IMR-90 (cell line): Measurements from ENCODE around the gene HDGFL3. TPM values are rescaled to one million over a fixed set of nuclear protein-coding genes. Genes with fewer than 3 reads are reported as not detected.

Source experiments
- ATAC-seq: fragments of 200-7000 bp; cut with Tn5 transposase; 2 replicates; pipeline ENCODE4 v1.9.1; 2020; ENCODE audit warnings: low read depth, mild to moderate bottlenecking, moderate library complexity
- BruUV-seq: library from RNA; stranded (reverse); fragments of 400-500 nt; replicated peaks from 2 replicates; lab custom pipeline; 2021; lab: Mats Ljungman, UMichigan
- CTCF ChIA-PET: fragments of 300-600 bp; formaldehyde crosslinking; extraction: SDS; loops from one replicate; lab custom pipeline; 2021; ENCODE audit warnings: antibody characterized with exemption; lab: Yijun Ruan, JAX
- POLR2A ChIA-PET: fragments of 300-600 bp; sonication (Branson Sonifier 250); formaldehyde crosslinking; loops from one replicate; lab custom pipeline; 2022; ENCODE audit warnings: antibody characterized with exemption; ENCODE audit not compliant: unreplicated experiment; lab: Charles Lee
- DNase-seq: peaks from one replicate; pipeline ENCODE4 v3.0.0; 2013
- H2AFZ ChIP-seq: replicated peaks from 2 replicates; pipeline ENCODE3; 2013; ENCODE audit warnings: low read length, mild to moderate bottlenecking; ENCODE audit not compliant: poor library complexity
- H2AK5ac ChIP-seq: 2 replicates; pipeline ENCODE4 v1.6.1; 2013; ENCODE audit warnings: low read depth, low read length, inconsistent platforms
- H2AK9ac ChIP-seq: replicated peaks from 2 replicates; pipeline ENCODE3; 2013; ENCODE audit warnings: mild to moderate bottlenecking, low read depth, low read length, moderate library complexity; ENCODE audit not compliant: poor library complexity
- H2BK120ac ChIP-seq: 2 replicates; pipeline ENCODE4 v1.6.1; 2013; ENCODE audit warnings: low read depth, low read length, inconsistent platforms
- H2BK15ac ChIP-seq: 3 replicates; pipeline ENCODE4 v1.6.1; 2013; ENCODE audit warnings: low read depth, low read length, inconsistent platforms
- H2BK20ac ChIP-seq: 2 replicates; pipeline ENCODE4 v1.6.1; 2013; ENCODE audit warnings: low read depth, mild to moderate bottlenecking, inconsistent platforms, low read length, moderate library complexity
- H2BK5ac ChIP-seq: 2 replicates; pipeline ENCODE4 v1.6.1; 2013; ENCODE audit warnings: mild to moderate bottlenecking, low read depth, low read length, inconsistent platforms; ENCODE audit not compliant: poor library complexity, severe bottlenecking
- H3K14ac ChIP-seq: replicated peaks from 2 replicates; pipeline ENCODE4 v1.6.1; 2013; ENCODE audit warnings: low read depth, low read length, inconsistent platforms
- H3K18ac ChIP-seq: 2 replicates; pipeline ENCODE4 v1.6.1; 2013; ENCODE audit warnings: low read depth, low read length, control low read depth
- H3K23ac ChIP-seq: 2 replicates; pipeline ENCODE4 v1.6.1; 2013; ENCODE audit warnings: low read depth, low read length, inconsistent platforms
- H3K27ac ChIP-seq: 2 replicates; pipeline ENCODE4 v1.5.1; 2013; ENCODE audit warnings: mild to moderate bottlenecking, control low read depth, low read length; ENCODE audit not compliant: insufficient read depth
- H3K27me3 ChIP-seq: 2 replicates; pipeline ENCODE4 v1.6.1; 2013; ENCODE audit warnings: low read length; ENCODE audit not compliant: control insufficient read depth, insufficient read depth
- H3K36me3 ChIP-seq: 2 replicates; pipeline ENCODE4 v1.6.1; 2013; ENCODE audit warnings: low read length, mixed read lengths; ENCODE audit not compliant: control insufficient read depth, insufficient read depth
- H3K4ac ChIP-seq: 2 replicates; pipeline ENCODE4 v1.6.1; 2013; ENCODE audit warnings: low read depth, low read length, inconsistent platforms
- H3K4me1 ChIP-seq: 2 replicates; pipeline ENCODE4 v1.6.1; 2013; ENCODE audit warnings: low read length, mixed read lengths; ENCODE audit not compliant: control insufficient read depth, insufficient read depth
- H3K4me2 ChIP-seq: 2 replicates; pipeline ENCODE4 v1.6.1; 2013; ENCODE audit warnings: low read depth, mild to moderate bottlenecking, control low read depth, low read length, moderate library complexity
- H3K4me3 ChIP-seq: 2 replicates; pipeline ENCODE4 v1.5.1; 2013; ENCODE audit warnings: low read depth, mild to moderate bottlenecking, control low read depth, low read length, moderate library complexity; ENCODE audit not compliant: insufficient read depth
- H3K56ac ChIP-seq: 2 replicates; pipeline ENCODE4 v1.6.1; 2013; ENCODE audit warnings: low read length, inconsistent platforms; ENCODE audit not compliant: insufficient read depth; ENCODE audit errors: extremely low read depth
- H3K79me1 ChIP-seq, 2 experiments: 2 replicates each; pipeline ENCODE4 v1.6.1; 2013; ENCODE audit warnings: low read length in 2 of 2, inconsistent platforms in 1 of 2, low read depth in 1 of 2
- H3K9ac ChIP-seq: 2 replicates; pipeline ENCODE4 v1.6.1; 2013; ENCODE audit warnings: low read depth, low read length, control low read depth
- H3K9me1 ChIP-seq: 2 replicates; pipeline ENCODE4 v1.6.1; 2013; ENCODE audit warnings: low read length, inconsistent platforms; ENCODE audit not compliant: insufficient read depth
- H3K9me3 ChIP-seq: 2 replicates; pipeline ENCODE4 v1.6.1; 2013; ENCODE audit warnings: low read length; ENCODE audit not compliant: control insufficient read depth, insufficient read depth
- H4K20me1 ChIP-seq: 2 replicates; pipeline ENCODE4 v1.6.1; 2013; ENCODE audit warnings: low read length, inconsistent platforms; ENCODE audit not compliant: insufficient read depth
- H4K5ac ChIP-seq: 2 replicates; pipeline ENCODE4 v1.6.1; 2013; ENCODE audit warnings: mild to moderate bottlenecking, low read depth, low read length, control low read depth
- H4K8ac ChIP-seq, 2 experiments: 2 replicates each; pipeline ENCODE4 v1.6.1; 2013; ENCODE audit warnings: low read depth in 2 of 2, low read length in 2 of 2, control low read depth in 1 of 2, inconsistent platforms in 1 of 2
- H4K91ac ChIP-seq: 2 replicates; pipeline ENCODE4 v1.6.1; 2013; ENCODE audit warnings: low read depth, low read length, inconsistent platforms; ENCODE audit not compliant: insufficient read depth
- CEBPB ChIP-seq: IDR thresholded peaks from 2 replicates; pipeline ENCODE4 v1.6.1; 2012; ENCODE audit warnings: low read depth, low read length, improper control_type of control experiment
- CHD1 ChIP-seq: IDR thresholded peaks from 2 replicates; pipeline ENCODE4 v1.6.1; 2012; ENCODE audit warnings: low read depth, low read length, improper control_type of control experiment
- FOS ChIP-seq: fragments of 150-350 bp; IDR thresholded peaks from 2 replicates; pipeline ENCODE4 v1.6.1; 2016; ENCODE audit warnings: low read depth, low read length
- MAFK ChIP-seq: IDR thresholded peaks from 2 replicates; pipeline ENCODE4 v1.6.1; 2012; ENCODE audit warnings: low read depth, low read length, improper control_type of control experiment
- MAZ ChIP-seq: IDR thresholded peaks from 2 replicates; pipeline ENCODE4 v1.6.1; 2012; ENCODE audit warnings: low read depth, mild to moderate bottlenecking, low read length, improper control_type of control experiment, moderate library complexity, borderline replicate concordance
- POLR2A ChIP-seq: IDR thresholded peaks from 2 replicates; pipeline ENCODE4 v1.6.1; 2012; ENCODE audit warnings: mild to moderate bottlenecking, low read depth, low read length
- RFX5 ChIP-seq: IDR thresholded peaks from 2 replicates; pipeline ENCODE4 v1.8.0; 2012; ENCODE audit warnings: low read depth, mild to moderate bottlenecking, low read length, moderate library complexity
- WGBS, 2 experiments: methylation state at CpG; one replicate each; pipeline versions ENCODE4 v1.1.5 to v1.1.7; 2013; ENCODE audit warnings: missing lambda C conversion rate in 2 of 2; ENCODE audit not compliant: insufficient read length in 1 of 2; ENCODE audit errors: extremely low coverage in 2 of 2; 5-methylcytosine and 5-hydroxymethylcytosine counted together
- dilution Hi-C: fragments of 300-500 bp; cut with HindIII; formaldehyde crosslinking; loops from one replicate; pipeline ENCODE4 v1.14.3; 2018; ENCODE audit warnings: low sequenced_read_pairs; ENCODE audit not compliant: unreplicated experiment
- in situ Hi-C: fragments of 300-500 bp; cut with MboI; formaldehyde crosslinking; loops from 3 replicates; pipeline ENCODE4 v1.14.3; 2019; ENCODE audit warnings: low sequenced_read_pairs, inconsistent platforms, mixed read lengths
- intact Hi-C: fragments of 100-400 bp; cut with micrococcal nuclease; formaldehyde crosslinking; loops from 2 replicates; pipeline ENCODE4 v1.10.0; 2022
- polyA plus RNA-seq, 3 experiments: library from polyadenylated mRNA; depleted of rRNA; stranded (reverse); fragments of >200 nt; gene quantifications; 2 replicates each; pipeline ENCODE4 v1.2.3, GENCODE V29; 2012; ENCODE audit warnings: low replicate concordance in 1 of 3
- total RNA-seq: library from RNA; depleted of rRNA; stranded (reverse); fragments of >200 nt; gene quantifications from 2 replicates; pipeline ENCODE4 v1.2.3, GENCODE V29; 2012
- TF ChIP-seq, protein P1 (sequence below): conservative IDR thresholded peaks from 2 replicates; pipeline ENCODE4 v1.5.1; 2012; ENCODE audit warnings: mild to moderate bottlenecking, low read depth, low read length, improper control_type of control experiment

The HDGFL3 gene
- total and polyA plus RNA-seq, 2 of the 4 experiments (the other 2 are of a cell fraction): 9.5 to 18.1 TPM

DNA sequence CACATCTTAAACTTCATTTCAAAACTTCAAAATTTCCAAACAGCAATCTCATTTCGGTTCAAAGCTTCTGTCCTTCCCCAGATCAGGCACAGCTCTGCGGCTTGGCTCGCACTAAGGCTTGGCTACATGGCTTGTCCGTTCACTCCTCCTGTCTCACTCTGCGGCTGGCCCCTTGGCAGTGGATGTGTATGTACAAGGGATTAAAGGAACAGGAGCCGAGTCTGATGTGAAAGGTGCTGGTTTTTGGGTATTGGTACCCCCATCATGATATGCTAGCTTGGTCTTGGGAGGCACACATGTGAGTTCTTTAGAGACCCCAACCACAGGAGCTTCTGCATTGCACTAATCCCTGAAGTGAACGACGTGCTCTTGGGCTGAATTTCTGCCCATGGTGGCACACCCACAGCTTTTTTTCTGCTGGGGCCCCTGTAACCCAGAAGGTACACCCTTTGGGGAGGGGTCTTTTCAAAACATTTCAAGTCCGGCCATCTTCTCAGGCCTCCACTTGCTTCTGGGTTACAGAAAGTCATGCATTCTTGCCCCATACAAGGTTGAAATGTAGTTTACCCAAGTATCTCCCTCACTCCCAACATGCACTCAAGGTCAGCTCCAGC lies 87.5 kb downstream of the HDGFL3 start:
- no peak overlapping the region for H3K4ac ChIP-seq
- peaks cover 3% of the 10 kb centered on the region; the same call in 1 of the 2 replicates for H3K9me1 ChIP-seq
- in situ Hi-C loops (no loop called here), dilution Hi-C loops (no loop called here), intact Hi-C loops (no loop called here)
- H2BK5ac ChIP-seq: no peak overlapping the region
- no peaks in the 10 kb centered on the region for H4K20me1 ChIP-seq
- no peaks in the 10 kb centered on the region for H3K27me3 ChIP-seq
- no peak overlapping the region for H3K9ac ChIP-seq
- H3K23ac ChIP-seq: no peak overlapping the region
- H2BK15ac ChIP-seq: no peak overlapping the region
- H3K4me3 ChIP-seq: no peak overlapping the region
- H3K9me3 ChIP-seq: no peaks in the 10 kb centered on the region
- H2AFZ ChIP-seq: no peak overlapping the region
- H3K79me1 ChIP-seq: no peaks in the 10 kb centered on the region
- BruUV-seq: no TSS peak
- WGBS, 2 experiments: no CpG with 5 or more reads among the region's 9 CpGs
- no peak overlapping the region for H4K8ac ChIP-seq
- TF ChIP-seq POLR2A: no peak
- TF ChIP-seq CHD1: no peak
- no peak for TF ChIP-seq FOS
- no peak for TF ChIP-seq MAFK
- no peak for TF ChIP-seq RFX5
- TF ChIP-seq, protein P1, sequence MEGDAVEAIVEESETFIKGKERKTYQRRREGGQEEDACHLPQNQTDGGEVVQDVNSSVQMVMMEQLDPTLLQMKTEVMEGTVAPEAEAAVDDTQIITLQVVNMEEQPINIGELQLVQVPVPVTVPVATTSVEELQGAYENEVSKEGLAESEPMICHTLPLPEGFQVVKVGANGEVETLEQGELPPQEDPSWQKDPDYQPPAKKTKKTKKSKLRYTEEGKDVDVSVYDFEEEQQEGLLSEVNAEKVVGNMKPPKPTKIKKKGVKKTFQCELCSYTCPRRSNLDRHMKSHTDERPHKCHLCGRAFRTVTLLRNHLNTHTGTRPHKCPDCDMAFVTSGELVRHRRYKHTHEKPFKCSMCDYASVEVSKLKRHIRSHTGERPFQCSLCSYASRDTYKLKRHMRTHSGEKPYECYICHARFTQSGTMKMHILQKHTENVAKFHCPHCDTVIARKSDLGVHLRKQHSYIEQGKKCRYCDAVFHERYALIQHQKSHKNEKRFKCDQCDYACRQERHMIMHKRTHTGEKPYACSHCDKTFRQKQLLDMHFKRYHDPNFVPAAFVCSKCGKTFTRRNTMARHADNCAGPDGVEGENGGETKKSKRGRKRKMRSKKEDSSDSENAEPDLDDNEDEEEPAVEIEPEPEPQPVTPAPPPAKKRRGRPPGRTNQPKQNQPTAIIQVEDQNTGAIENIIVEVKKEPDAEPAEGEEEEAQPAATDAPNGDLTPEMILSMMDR: no peak
- no peak for TF ChIP-seq MAZ
- TF ChIP-seq CEBPB: no peak
- CTCF ChIA-PET: interaction anchor here (0.6 kb wide), 1 partner anchor 106 kb away, joined by 4 read pairs; no protein-coding TSS in a partner anchor
- H3K18ac ChIP-seq: no peak overlapping the region
- H3K14ac ChIP-seq: no peak overlapping the region
- H4K5ac ChIP-seq: no peak overlapping the region
- H4K91ac ChIP-seq: no peak overlapping the region
- H3K27ac ChIP-seq: no peak overlapping the region
- no peak overlapping the region for H2AK5ac ChIP-seq
- H2BK20ac ChIP-seq: no peak overlapping the region
- no peak overlapping the region for H2BK120ac ChIP-seq
- no peak overlapping the region for H3K4me2 ChIP-seq
- no peak overlapping the region for H2AK9ac ChIP-seq
- peaks cover 4% of the 10 kb centered on the region for H3K36me3 ChIP-seq
- no peak for ATAC-seq
- POLR2A ChIA-PET: no interaction called here
- DNase-seq: no peak
- H3K4me1 ChIP-seq: no peaks in the 10 kb centered on the region
- H3K56ac ChIP-seq: no peak overlapping the region
